T-helper 9 cell (primary cell): ENCODE results near the gene KLK10.

ENCODE experiments used
- DNase-seq: peaks from one replicate; pipeline ENCODE4 v3.0.0-alpha.2; 2020
- total RNA-seq, 2 donors: gene quantifications; one replicate each; lab custom pipeline; 2026; lab: John Stamatoyannopoulos, UW

The KLK10 gene
- 0 reads per million in 2 donors for total RNA-seq

DNA sequence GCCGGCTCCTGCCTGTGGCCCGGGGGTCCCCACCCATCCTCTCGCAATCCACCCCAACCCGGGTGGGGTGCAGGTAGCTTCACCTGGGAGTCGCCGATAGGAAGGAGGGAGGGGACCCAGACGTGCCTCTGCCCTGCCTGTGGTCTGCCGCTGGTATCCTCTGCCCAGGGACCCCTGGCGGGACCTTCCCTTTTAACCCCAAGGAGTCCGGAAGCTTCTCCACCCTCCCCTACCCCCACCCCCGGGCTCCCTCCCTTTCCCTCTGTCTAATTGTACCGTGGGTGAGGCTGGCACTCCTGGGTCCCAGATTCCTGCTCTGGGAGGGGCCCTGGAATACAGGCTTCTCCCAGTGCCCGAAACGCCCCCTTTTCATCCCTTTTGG is at the start of gene KLK10:
TSS of gene KLK10 (minus strand) at position 166 of the 382 bp plus-strand sequence. CDS start 579 bp downstream, outside the sequence.
- no peak for DNase-seq

- no peak for DNase-seq
Measured at GRCh38 chr19:51066393-51067186, 47.1 kb upstream of the KLK10 start.

- no peak for DNase-seq
Measured at GRCh38 chr19:51065221-51065960, 45.9 kb upstream of the KLK10 start.

GRCh38 chr19:51064534-51065220 is 45.2 kb upstream of the KLK10 start, which contains the start of gene KLK13:
Gene KLK13 (minus strand): TSS chr19:51065092. CDS start chr19:51065067, 25 bp downstream.
- no peak for DNase-seq

DNA sequence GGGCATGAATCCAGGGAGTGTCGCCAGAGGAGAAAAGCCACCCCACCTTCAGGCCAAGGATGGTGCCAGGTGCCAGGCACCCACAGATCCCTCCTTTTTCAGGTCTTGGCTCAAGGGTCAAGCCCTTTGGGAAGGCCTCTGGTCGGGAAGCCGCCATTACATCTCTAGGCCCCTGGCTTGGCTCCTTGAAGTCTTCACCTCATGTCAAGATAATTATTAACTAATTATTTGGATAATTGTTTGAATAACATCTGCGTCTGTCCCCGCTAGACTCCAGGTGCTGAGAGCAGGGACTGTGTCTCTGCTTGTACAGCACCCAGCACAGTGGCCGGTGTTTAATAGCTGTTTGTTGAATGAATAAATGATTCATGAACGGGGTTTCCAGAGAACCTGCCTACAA is 44.2 kb upstream of the KLK10 start:
- DNase-seq: no peak

GRCh38 chr19:51060973-51061372 is 41.5 kb upstream of the KLK10 start:
- DNase-seq: no peak

GRCh38 chr19:51060336-51060735 is 40.8 kb upstream of the KLK10 start:
- no peak for DNase-seq

GRCh38 chr19:51059715-51060114 is 40.2 kb upstream of the KLK10 start:
- DNase-seq: no peak

DNA sequence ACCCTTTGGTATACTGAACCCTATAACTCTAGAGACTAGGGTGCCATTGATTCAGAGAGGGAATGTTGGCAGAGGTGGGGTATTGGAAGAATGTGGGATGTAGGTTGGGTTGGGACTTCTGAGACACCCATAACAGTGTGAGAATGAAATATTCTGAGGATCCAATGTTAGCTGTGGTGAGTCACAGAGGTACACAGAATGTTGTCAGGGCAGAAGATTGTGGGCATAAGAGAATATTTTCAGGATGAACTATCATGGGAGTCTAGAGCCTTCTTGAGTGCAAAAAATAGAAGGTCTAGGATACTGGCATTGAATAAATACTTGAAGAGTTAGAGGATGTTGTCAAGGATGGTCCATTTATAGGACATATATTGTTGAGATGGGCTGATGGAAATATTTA is 36.4 kb upstream of the KLK10 start:
- no peak for DNase-seq

GRCh38 chr19:51047031-51047335 is 27.5 kb upstream of the KLK10 start:
- DNase-seq: no peak

DNA sequence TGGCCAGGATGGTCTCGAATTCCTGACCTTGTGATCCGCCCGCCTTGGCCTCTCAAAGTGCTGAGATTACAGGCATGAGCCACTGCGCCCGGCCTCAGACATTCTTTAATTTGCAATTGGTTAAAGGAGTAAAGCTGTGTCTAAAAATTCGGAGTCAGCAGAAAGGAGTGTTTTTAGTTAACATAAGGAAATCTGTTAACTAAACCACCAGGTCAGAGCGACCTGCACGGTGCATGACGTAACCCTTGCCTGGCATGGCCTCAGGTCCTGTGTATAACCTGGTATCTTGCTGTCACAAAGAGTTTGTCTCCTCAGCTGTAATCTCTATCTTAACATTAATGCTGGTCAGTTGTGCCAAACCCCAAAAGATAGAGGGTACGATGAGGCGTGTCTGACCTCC is 24.8 kb upstream of the KLK10 start:
- no peak for DNase-seq

DNA sequence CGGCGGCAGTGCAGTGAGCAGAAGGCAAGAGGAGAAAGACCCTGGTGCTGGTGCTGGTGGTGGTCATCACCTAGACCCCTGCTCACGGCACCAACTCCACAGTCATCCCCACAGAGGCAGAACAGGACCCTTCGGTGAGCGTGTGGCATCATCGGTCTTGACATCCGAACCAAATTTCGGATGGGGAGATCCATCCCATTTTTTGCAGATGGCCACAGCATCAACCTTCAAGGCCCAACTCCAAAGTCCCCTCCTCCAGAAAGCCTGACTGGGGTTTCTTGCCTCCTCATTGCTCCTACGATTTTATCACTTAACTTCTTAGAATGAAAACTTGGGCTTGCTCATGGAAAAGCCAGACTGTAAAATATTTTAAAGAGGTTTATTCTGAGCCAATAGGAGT is 24.0 kb upstream of the KLK10 start:
- no peak for DNase-seq

DNA sequence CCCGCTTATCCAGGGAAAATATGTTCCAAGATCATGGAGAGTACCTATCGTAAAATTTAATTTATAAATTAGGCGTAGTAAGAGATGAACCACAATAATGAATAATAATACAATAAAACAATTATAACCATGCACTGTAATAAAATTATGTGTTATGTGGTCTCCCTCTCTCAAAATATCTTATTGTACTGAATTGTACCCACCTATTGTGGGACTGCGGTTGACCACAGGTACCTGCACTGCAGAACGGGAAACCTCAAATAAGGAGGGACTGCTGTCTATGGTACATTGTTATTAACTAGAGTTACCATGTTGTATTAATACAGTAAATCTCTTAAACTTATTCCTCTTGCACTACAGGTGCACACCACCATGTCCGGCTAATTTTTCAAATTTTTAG is 20.6 kb upstream of the KLK10 start:
- DNase-seq: no peak

GRCh38 chr19:51036519-51036918 is 17.0 kb upstream of the KLK10 start:
- no peak for DNase-seq

- DNase-seq: no peak
Measured at GRCh38 chr19:51034704-51035103, 15.2 kb upstream of the KLK10 start, which contains the start of gene KLK12. Gene KLK12 (minus strand): TSS chr19:51035002. CDS start chr19:51034621, 381 bp downstream.

- no peak for DNase-seq
Measured at GRCh38 chr19:51031880-51032225, 12.3 kb upstream of the KLK10 start.

DNA sequence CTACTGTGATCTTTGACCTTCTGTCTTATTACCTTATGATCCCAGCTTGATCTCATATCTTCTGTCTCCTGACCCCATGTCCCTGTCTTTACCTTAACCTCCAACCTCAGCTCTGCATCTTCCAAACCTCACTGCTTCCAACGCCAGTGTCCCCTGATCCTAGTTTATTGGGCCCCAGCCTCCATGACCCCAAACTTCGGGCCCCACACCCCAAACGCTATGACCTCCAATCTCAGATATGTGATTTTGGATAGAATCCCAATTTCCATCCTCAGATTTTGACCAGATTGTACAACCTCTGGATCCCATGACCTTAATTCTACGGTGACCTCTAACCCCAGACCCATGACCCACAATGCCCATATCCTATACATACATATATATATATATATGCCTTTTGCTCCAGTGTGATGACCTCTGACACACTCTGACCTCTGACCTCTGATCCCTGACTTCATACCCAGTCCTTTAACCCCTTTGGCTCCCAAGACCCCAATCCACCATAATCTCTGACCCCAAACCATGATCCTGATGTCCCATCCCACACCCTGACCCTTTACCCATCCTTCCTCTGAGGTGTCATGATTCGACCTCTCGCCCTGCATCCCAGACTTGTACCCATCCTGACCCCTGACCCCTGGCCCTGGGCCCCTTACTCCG is 11.8 kb upstream of the KLK10 start:
- DNase-seq: no peak

DNA sequence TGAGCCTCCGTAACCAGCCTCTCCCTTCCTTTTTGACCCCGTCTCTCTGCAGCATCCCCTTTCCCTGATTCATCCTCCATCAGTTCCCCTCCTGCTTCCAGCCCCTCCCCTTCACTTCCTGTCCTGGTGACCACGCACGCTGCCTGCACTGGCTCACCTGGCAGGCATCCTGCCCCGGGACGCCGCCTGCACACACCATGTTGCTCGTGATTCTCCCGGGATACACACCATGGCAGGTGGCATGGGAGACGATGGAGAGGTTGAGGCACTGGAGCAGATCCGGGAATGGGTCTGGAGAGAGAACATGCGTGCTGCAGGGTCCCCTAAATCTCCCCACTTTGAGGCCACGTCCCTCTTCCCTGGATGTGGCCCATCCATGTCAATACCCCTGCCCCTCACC is 11.1 kb upstream of the KLK10 start:
- DNase-seq: no peak

- DNase-seq: no peak
Measured at GRCh38 chr19:51029718-51030117, 10.2 kb upstream of the KLK10 start.

DNA sequence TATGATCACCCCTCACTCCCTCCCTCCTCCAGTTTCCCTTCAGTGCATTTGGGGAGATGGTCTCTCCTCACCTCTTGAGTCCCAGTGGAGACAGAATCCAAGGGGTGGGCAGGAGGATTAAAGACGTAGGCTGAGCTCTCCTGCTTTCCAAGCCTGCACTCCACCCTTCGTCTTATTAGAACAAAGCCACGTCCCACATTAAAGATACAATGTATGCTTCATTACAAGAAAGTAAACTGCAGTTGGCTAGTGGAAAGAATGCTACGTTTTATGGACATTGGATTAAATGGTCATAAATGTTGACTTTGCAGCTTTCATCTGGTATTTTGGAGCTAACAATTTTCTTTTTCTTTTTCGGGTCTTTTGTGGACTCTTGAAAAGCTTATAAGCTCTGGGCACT is 8.4 kb upstream of the KLK10 start:
- no peak for DNase-seq

DNA sequence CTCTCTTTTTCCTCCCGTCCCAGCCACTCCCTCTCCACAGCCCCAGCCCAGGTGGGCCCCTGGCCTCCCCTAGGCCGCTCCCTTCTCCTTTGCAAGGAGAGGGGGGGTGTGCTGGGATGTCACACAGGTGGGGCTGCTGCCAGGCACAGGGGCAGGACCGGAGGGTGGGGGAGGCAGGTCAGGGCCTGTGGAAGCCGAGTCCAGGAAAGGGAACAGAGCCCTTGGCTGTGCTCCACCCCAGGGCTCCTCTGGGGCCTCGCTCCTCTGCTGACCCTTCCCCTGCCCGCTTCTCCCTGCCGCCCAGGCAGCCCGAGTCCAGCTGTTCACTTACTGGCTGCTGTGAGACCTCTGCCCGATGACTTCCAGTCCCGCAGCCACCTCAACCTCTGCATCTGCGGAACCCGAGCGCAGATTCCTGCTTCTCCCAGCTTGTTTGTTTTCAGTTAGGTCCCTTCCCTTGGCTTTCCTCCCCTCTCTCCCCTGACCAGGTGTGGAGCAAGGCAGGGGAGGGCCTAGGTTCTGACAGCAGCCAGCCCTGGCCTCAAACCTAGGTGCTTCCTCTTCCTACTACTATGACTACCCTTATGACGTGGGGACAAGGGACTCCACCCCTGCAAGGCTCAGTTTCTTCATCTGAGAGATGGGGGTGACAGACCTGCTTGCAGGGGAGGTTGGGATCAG is 7.8 kb upstream of the KLK10 start:
- DNase-seq: no peak

DNA sequence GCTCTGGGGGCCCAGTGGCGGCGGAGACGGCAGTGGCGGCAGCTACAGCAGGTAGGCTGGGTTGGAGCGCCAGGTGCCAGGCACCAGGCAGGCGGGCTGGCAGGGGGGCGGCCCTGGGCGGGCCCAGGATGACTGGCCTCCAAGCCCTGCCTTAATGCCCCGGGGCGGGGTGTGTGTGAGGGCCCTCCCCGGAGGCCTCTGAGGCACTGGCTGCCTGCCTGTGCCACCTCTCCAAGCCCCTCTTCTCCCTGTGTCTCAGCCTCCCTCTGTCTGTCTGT is 7.0 kb upstream of the KLK10 start, which contains the start of gene KLK11:
TSS of gene KLK11 (minus strand) at position 63 of the 278 bp plus-strand sequence. CDS start 985 bp downstream, outside the sequence.
- no peak for DNase-seq
